WI38 (cell line): Measurements from ENCODE around the gene CTF1.

Source experiments
- H3K4me3 ChIP-seq: 2 replicates; pipeline ENCODE4 v1.5.1; 2011; ENCODE audit warnings: low read depth, mild to moderate bottlenecking, control low read depth, low read length
- TF ChIP-seq, protein P1 (sequence below): IDR thresholded peaks from 2 replicates; pipeline ENCODE4 v1.5.1; 2012; ENCODE audit warnings: low read depth, mild to moderate bottlenecking, control low read depth, low read length

Gene CTF1

DNA sequence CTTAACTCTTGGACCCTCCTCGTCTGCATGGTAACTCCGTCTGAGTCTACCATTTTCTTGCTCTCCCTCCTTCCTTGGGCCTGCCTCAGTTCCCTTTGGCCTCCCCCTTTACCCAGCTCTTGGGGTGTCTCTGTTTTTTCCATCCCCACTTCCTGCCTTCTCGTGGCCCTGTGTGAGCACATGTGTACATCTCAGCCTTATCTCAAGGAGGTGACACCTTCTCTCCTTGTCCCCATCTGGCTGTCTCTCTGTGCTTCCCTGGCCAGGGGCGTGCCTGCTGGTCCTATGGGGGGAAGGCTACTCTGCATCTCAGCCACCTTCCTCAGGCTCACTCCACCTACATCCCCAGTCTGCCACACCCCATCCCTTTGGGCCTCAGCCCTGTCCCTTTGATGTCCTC lies 6.6 kb downstream of the CTF1 start:
- TF ChIP-seq, protein P1, sequence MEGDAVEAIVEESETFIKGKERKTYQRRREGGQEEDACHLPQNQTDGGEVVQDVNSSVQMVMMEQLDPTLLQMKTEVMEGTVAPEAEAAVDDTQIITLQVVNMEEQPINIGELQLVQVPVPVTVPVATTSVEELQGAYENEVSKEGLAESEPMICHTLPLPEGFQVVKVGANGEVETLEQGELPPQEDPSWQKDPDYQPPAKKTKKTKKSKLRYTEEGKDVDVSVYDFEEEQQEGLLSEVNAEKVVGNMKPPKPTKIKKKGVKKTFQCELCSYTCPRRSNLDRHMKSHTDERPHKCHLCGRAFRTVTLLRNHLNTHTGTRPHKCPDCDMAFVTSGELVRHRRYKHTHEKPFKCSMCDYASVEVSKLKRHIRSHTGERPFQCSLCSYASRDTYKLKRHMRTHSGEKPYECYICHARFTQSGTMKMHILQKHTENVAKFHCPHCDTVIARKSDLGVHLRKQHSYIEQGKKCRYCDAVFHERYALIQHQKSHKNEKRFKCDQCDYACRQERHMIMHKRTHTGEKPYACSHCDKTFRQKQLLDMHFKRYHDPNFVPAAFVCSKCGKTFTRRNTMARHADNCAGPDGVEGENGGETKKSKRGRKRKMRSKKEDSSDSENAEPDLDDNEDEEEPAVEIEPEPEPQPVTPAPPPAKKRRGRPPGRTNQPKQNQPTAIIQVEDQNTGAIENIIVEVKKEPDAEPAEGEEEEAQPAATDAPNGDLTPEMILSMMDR: no peak
- no peak overlapping the region for H3K4me3 ChIP-seq

DNA sequence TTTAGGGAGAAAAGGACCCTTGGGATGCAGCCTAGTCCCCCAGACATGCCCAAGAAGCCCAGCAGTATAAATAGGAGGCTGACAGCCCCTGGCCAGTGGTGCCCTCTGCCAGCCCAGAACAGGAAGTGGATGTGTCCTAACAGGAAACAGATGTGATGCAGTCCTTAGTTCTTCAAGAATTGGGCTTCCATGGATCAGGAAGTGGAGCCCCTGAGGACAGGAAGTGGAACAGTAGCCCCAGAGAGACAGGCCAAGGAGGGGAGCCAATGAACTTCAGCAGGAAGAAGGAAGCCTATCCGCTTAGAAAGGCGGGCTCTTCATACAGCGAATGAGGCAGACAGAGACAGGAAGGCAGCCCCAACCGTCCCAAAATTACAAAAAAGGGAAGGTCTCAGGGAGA lies 7.2 kb downstream of the CTF1 start:
- H3K4me3 ChIP-seq: no peak overlapping the region
- TF ChIP-seq, protein P1: no peak

DNA sequence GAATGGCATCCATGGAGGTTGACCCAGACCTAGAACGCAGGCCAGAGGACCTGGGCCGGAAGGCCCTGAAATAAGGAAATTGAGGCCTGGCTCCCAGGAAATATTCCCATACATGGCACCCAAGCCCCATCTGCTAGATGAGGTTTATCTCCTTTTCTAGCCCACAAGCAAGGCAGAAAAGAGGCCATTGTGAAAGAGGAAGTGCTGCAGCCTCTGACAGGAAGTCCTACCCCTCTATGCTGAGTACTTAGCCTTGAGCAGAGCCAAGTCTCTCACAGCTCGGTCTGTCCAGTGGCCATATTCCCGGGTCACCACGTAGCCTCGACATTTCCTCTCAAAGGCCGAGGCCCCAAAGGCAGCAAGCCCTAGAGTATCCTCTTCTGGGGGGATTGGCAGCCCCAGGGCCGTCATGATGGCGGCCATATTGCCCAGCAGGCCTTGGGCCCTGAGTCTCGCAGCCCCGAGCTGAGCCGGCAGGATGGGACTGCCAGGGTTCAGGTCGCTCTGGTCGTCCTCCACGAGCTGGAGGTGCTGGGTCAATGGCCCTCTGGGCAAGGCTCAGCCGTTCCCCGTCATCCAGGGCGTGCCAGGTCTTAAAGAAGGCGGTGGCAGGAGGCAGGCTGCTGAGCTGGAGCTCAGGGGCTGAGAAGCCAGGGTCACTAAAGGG lies 7.8 kb downstream of the CTF1 start:
- TF ChIP-seq, protein P1: no peak
- no peak overlapping the region for H3K4me3 ChIP-seq

DNA sequence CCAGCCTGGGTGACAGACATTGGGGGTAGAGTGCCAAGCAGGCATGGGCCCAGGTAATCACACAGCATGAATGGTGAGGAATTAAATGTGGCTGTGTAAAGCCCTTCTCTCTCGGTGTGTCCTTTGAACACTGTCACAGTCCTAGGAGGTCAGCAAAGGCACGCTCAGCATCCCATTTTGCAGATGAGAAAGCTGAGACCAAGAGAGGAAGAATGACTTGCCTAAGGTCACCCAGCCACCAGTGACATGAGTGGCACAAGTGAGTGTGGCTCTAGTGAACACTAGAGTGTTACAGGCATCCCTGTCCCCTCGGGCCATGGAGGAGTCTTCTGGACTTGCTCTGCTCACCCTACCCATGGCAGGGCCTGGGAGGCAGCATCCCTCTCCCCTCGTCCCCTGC lies 10.7 kb downstream of the CTF1 start:
- TF ChIP-seq, protein P1: no peak
- no peak overlapping the region for H3K4me3 ChIP-seq

DNA sequence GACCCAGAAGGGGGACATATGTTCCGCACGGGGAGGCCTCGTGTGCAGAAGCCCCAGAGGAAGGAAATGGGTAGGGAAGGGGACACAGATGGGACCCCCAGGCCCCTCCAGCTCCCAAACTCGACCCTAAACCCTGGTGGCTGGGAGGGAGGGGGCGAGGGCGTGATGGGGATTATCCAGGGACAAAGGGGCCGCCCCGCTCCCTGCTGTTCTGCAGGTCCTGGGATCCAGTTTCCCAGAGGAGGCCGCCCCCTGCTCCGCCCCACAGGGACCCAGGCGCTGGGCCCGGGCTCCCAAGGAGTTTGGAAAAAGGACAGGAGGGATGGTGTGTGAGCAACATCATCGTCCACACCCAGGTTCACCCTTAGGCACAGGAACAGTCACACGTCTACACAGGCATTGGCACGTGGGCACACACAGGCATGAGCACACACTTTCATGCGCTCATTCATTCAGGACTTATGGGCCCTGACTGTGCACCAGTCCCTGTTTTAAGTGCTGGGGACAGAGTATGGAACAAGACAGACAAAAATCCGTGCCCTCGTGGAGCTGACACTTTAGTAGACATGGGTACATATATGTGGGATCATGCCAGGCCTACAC lies 14.1 kb downstream of the CTF1 start:
- no peak overlapping the region for H3K4me3 ChIP-seq
- TF ChIP-seq, protein P1: no peak

DNA sequence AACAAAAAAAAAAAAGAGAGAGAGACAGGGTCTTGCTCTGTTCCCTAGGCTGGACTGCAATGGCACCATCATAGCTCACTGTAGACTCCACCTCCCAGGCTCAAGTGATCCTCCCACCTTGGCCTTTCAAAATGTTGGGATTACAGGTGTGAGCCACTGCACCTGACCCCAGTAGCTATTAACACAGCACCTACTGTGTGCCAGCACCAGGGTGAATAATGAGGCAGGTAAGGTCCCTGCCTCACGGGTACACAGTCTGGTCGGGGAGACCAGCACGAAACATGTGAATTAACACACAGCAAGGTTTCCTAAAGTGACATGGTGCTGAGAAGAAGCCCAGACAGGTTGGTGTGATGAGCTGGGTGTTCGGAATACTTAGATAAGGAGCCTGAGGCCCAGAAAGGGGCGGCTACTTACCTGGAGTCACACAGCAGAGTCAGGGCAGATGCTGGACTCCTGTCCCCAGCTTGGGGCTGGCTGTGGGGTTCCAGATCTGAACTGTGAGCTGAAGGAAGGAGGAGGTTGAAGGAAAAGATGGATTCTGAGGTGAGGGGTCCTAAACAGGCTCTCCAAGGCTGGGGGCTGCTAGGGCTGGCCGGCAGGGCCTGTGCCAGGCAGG lies 16.5 kb downstream of the CTF1 start:
- TF ChIP-seq, protein P1: no peak
- H3K4me3 ChIP-seq: no peak overlapping the region

DNA sequence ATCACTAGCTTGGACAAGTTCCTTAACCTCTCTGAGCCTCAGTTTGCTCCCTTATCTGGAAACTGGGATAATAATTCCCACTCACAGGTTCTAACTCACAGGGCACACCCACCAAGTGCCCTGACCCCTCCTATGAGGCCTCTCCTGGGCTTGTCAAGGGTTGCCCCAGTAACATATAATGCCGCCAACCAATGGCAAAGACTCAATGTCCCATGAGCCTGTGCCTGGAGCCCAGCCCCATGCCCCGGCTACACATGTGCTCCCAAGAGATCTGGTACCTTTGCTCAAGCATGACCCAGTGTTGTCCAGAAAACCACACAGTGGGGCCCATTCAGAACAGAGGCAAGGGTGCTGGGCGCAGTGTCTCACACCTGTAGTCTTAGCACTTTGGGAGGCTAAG lies 18.4 kb downstream of the CTF1 start:
- TF ChIP-seq, protein P1: no peak
- no peak overlapping the region for H3K4me3 ChIP-seq
